Measurements from ENCODE around the gene ERICH4.
"Not testable (repeated sequence)": the region's sequence is repeated elsewhere in the genome, so short reads cannot be mapped to it uniquely, and the experiment has no call there.

The ERICH4 gene

GRCh38 chr19:41457241-41457640, 14.3 kb downstream of the ERICH4 start:
- DNase-seq (ENCODE audit: low read depth) = no peak
- TF ChIP-seq, protein P1, sequence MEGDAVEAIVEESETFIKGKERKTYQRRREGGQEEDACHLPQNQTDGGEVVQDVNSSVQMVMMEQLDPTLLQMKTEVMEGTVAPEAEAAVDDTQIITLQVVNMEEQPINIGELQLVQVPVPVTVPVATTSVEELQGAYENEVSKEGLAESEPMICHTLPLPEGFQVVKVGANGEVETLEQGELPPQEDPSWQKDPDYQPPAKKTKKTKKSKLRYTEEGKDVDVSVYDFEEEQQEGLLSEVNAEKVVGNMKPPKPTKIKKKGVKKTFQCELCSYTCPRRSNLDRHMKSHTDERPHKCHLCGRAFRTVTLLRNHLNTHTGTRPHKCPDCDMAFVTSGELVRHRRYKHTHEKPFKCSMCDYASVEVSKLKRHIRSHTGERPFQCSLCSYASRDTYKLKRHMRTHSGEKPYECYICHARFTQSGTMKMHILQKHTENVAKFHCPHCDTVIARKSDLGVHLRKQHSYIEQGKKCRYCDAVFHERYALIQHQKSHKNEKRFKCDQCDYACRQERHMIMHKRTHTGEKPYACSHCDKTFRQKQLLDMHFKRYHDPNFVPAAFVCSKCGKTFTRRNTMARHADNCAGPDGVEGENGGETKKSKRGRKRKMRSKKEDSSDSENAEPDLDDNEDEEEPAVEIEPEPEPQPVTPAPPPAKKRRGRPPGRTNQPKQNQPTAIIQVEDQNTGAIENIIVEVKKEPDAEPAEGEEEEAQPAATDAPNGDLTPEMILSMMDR (conservative IDR thresholded peaks at IDR 0.05; ENCODE audit: low read depth, low read length) = no peak
- H3K4me3 ChIP-seq (ENCODE audit: low read length) = no peak overlapping the region

GRCh38 chr19:41462497-41462896, 19.5 kb downstream of the ERICH4 start:
- no peak for DNase-seq (ENCODE audit: low read depth)
- TF ChIP-seq, protein P1 (conservative IDR thresholded peaks at IDR 0.05; ENCODE audit: low read depth, low read length) = no peak
- no peak overlapping the region for H3K4me3 ChIP-seq (ENCODE audit: low read length)

- H3K4me3 ChIP-seq (ENCODE audit: low read length); DNase-seq (ENCODE audit: low read depth): not testable (repeated sequence)
These were observed 20.6 kb downstream of the ERICH4 start for GRCh38 chr19:41463257-41464256.

- TF ChIP-seq, protein P1 (conservative IDR thresholded peaks at IDR 0.05; ENCODE audit: low read depth, low read length) = no peak
- no peak overlapping the region for H3K4me3 ChIP-seq (ENCODE audit: low read length)
- DNase-seq (ENCODE audit: low read depth) = no peak
These were observed 33.6 kb downstream of the ERICH4 start for GRCh38 chr19:41476583-41476982.

GRCh38 chr19:41478171-41478570, 35.2 kb downstream of the ERICH4 start:
- no peak for DNase-seq (ENCODE audit: low read depth)
- TF ChIP-seq, protein P1 (conservative IDR thresholded peaks at IDR 0.05; ENCODE audit: low read depth, low read length) = no peak
- H3K4me3 ChIP-seq (ENCODE audit: low read length) = no peak overlapping the region

DNA sequence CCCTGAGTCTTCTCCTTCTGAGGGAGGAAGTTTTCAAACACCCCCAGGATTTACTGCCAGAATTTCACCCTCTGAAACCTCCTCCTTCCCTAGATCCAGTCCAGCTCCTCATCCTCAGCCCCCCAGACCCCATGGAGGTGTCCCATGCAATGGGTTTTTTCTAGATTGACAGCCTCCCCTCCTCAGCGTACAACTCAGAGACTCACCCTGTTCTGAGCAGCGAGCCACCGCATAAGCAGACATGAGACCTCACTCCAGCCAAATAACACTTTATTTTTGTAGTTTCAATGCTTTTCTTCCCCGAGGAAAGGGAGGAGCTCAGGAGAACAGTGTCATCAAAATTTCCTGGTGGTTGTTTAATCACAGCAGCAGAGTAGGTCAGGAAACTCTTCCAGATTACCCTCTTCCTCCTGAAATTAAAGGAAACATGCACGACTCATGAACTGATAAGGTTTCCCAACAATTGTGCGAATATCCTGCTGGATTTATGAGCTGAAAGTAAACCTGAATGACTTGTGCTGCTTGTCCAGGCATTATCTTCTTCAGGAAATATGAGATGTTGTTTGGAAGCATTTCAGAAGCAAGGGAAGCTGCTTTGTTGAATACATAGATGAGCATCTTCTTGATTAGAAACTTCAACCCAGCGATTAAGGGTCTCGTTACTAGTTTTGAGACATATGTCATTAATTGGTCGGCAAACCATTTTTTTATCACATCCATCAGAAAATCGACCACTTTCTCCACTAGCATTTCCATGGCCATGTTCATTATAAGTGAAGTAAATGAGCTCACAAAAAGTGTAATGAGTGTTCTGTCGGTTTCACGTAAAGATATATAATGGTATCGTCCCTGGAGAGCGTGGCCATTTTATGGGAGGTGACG, 36.2 kb downstream of the ERICH4 start:
- no peak overlapping the region for H3K4me3 ChIP-seq (ENCODE audit: low read length)
- TF ChIP-seq, protein P1 (conservative IDR thresholded peaks at IDR 0.05; ENCODE audit: low read depth, low read length) = no peak
- no peak for DNase-seq (ENCODE audit: low read depth)

GRCh38 chr19:41479757-41480191, 36.8 kb downstream of the ERICH4 start:
- H3K4me3 ChIP-seq (ENCODE audit: low read length) = no peak overlapping the region
- TF ChIP-seq, protein P1 (conservative IDR thresholded peaks at IDR 0.05; ENCODE audit: low read depth, low read length) = no peak
- DNase-seq (ENCODE audit: low read depth) = no peak

All from retinal pigment epithelial cell (primary cell).